ENCODE results near the gene KCNK1.

GRCh38 chr1:233636503-233636877 lies 22.6 kb downstream of the KCNK1 start:
- TF ChIP-seq EP300 (IDR thresholded peaks at IDR 0.05; ENCODE audit: low read depth) (no peak), CTCF (IDR thresholded peaks at IDR 0.05) (no peak), POLR2A (IDR thresholded peaks at IDR 0.05) (no peak), POLR2AphosphoS5 (IDR thresholded peaks at IDR 0.05) (no peak)
